HepG2 (cell line): ENCODE data around the gene AGRN. TPM values are rescaled to one million over a fixed set of nuclear protein-coding genes. Genes with fewer than 3 reads are reported as not detected.
A peak's percentile ranks its signal among the peaks of the same experiment; 100 is the strongest.

Experiments
- CHCHD3 ChIP-seq: sonication (generic); formaldehyde crosslinking; IDR thresholded peaks from 2 replicates; pipeline ENCODE4 v1.8.0; 2022; ENCODE audit warnings: mild to moderate bottlenecking, missing genetic modification reagents, moderate library complexity
- JUNB ChIP-seq: sonication (generic); formaldehyde crosslinking; IDR thresholded peaks from 2 replicates; pipeline ENCODE4 v1.8.0; 2022; ENCODE audit warnings: missing genetic modification reagents, mild to moderate bottlenecking, borderline replicate concordance
- KMT2A ChIP-seq: sonication (generic); formaldehyde crosslinking; IDR thresholded peaks from 2 replicates; pipeline ENCODE4 v1.4.0; 2020; ENCODE audit warnings: missing genetic modification reagents
- PHB2 ChIP-seq: fragments of 450-650 bp; IDR thresholded peaks from 2 replicates; pipeline ENCODE4 v1.6.1; 2018; ENCODE audit not compliant: partially characterized antibody
- SP1 ChIP-seq, 2 experiments: fragments of 450-650 bp in 1 of 2; sonication (generic) in 1 of 2; formaldehyde crosslinking in 1 of 2; IDR thresholded peaks; 2 replicates each; pipeline versions ENCODE4 v1.4.0 to v1.6.1; 2016 to 2020; ENCODE audit warnings: missing genetic modification reagents in 1 of 2
- WIZ ChIP-seq: sonication (generic); formaldehyde crosslinking; IDR thresholded peaks from 2 replicates; pipeline ENCODE4 v1.5.1; 2020; ENCODE audit warnings: mild to moderate bottlenecking, missing genetic modification reagents
- ZNF101 ChIP-seq: sonication (generic); formaldehyde crosslinking; IDR thresholded peaks from 2 replicates; pipeline ENCODE4 v1.4.0; 2020; ENCODE audit warnings: mild to moderate bottlenecking, low read depth, missing genetic modification reagents, borderline replicate concordance
- ZNF12 ChIP-seq: sonication (generic); formaldehyde crosslinking; IDR thresholded peaks from 2 replicates; pipeline ENCODE4 v1.5.0; 2020; ENCODE audit warnings: missing genetic modification reagents
- ZNF207 ChIP-seq: fragments of 450-650 bp; IDR thresholded peaks from 2 replicates; pipeline ENCODE4 v1.6.1; 2016; ENCODE audit warnings: antibody characterized with exemption, borderline replicate concordance
- ZNF337 ChIP-seq: sonication (generic); formaldehyde crosslinking; IDR thresholded peaks from 2 replicates; pipeline ENCODE4 v1.5.1; 2020; ENCODE audit warnings: missing genetic modification reagents, low read depth, mild to moderate bottlenecking, borderline replicate concordance
- ZNF468 ChIP-seq: sonication (generic); formaldehyde crosslinking; IDR thresholded peaks from 2 replicates; pipeline ENCODE4 v1.8.0; 2022; ENCODE audit warnings: mild to moderate bottlenecking, moderate library complexity, missing genetic modification reagents
- ZNF546 ChIP-seq: sonication (generic); formaldehyde crosslinking; conservative IDR thresholded peaks from 2 replicates; pipeline ENCODE4 v1.8.1; 2023; ENCODE audit warnings: mild to moderate bottlenecking, missing genetic modification reagents
- ZNF746 ChIP-seq: sonication (generic); formaldehyde crosslinking; IDR thresholded peaks from 2 replicates; pipeline ENCODE4 v1.8.0; 2022; ENCODE audit warnings: mild to moderate bottlenecking, missing genetic modification reagents
- ZNF816 ChIP-seq: sonication (generic); formaldehyde crosslinking; IDR thresholded peaks from 2 replicates; pipeline ENCODE4 v1.8.0; 2022; ENCODE audit warnings: missing genetic modification reagents, mild to moderate bottlenecking, borderline replicate concordance
- polyA plus RNA-seq, 8 experiments: library from polyadenylated mRNA; depleted of rRNA in 3 of 8; stranded (reverse) in 7 of 8; unstranded in 1 of 8; fragments of >200 nt; fragmentation: Illumina TruSeq in 4 of 8; extraction: Trizol in 4 of 8; gene quantifications; 2 replicates each; pipeline versions ENCODE4 v1.2.1 to v1.2.3, GENCODE V29; 2011 to 2016; ENCODE audit warnings: low read depth in 4 of 8, missing spikeins in 1 of 8, mixed read lengths in 1 of 8; ENCODE audit not compliant: insufficient read depth in 1 of 8
- total RNA-seq, 5 experiments: library from RNA; depleted of rRNA; stranded (reverse); fragments of >200 nt; fragmentation: Illumina TruSeq; extraction: Trizol; gene quantifications; 2 replicates each; pipeline ENCODE4 v1.2.3, GENCODE V29; 2016; ENCODE audit warnings: low read depth in 1 of 5
- TF ChIP-seq, protein P1 (sequence below): sonication (generic); formaldehyde crosslinking; IDR thresholded peaks from 2 replicates; pipeline ENCODE4 v1.5.0; 2020; ENCODE audit warnings: mild to moderate bottlenecking, missing genetic modification reagents
- TF ChIP-seq, protein P2 (sequence below): sonication (generic); formaldehyde crosslinking; IDR thresholded peaks from 2 replicates; pipeline ENCODE4 v1.5.0; 2020; ENCODE audit warnings: mild to moderate bottlenecking, missing genetic modification reagents
- TF ChIP-seq, protein P3 (sequence below): sonication (generic); formaldehyde crosslinking; IDR thresholded peaks from 2 replicates; pipeline ENCODE4 v1.5.0; 2020; ENCODE audit warnings: missing genetic modification reagents
- TF ChIP-seq, protein P4 (sequence below): sonication (generic); formaldehyde crosslinking; IDR thresholded peaks from 2 replicates; pipeline ENCODE4 v1.5.0; 2020; ENCODE audit warnings: missing genetic modification reagents
- TF ChIP-seq, protein P5 (sequence below): sonication (generic); formaldehyde crosslinking; IDR thresholded peaks from 2 replicates; pipeline ENCODE4 v1.4.0; 2020; ENCODE audit warnings: missing genetic modification reagents, borderline replicate concordance

AGRN gene
- total and polyA plus RNA-seq, 2 of the 13 experiments (the other 11 are each of a cell fraction or from before 2014, with no cell fraction given): 29.8 to 65.2 TPM

DNA sequence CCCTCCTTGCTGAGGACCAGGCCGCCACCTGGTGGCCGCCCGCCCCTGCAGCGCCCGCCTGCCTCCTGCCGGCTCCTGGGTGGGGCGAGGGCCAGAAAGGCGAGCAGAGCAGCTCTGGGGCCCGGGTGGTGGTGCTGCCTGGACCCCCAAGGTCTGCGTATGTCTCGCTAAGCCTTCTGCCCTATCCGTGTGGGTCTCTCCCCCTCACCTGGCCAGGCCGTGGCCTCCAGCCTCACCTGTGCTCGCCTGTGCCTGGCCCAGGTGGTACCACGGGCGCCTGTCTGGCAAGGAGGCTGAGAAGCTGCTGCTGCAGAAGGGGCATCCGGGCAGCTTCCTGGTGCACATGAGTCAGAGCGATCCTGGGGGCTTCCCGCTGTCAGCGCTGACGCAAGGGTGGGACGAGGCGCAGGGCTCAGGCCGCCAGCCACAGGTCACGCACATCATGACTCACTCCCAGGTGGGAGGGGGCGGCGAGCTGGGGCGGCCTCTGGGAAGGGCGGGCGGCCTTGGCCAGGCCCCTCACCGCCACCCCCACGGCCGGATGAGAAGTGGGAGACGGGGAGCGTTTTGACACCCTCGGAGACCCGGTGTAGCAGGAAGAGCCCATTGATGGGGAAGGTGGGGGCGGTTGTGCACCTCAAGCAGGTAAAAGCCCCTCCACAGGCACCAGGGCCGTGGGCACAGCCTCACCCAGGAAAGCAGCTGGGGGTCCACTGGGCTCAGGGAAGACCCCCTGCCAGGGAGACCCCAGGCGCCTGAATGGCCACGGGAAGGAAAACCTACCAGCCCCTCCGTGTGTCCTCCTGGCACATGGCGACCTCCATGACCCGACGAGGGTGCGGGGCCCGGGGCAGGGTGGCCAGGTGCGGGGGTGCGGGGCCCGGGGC lies 44.3 kb downstream of the AGRN start (continued):
- TF ChIP-seq ZNF546 (CRISPR knock-in tag) (no peak), ZNF337 (CRISPR knock-in tag) (no peak; the same call in 1 of the 2 replicates), ZNF468 (CRISPR knock-in tag) (no peak), PHB2 (no peak), JUNB (CRISPR knock-in tag) (peak; percentile 87), ZNF746 (peak; percentile 87), ZNF207 (no peak), ZNF816 (CRISPR knock-in tag) (no peak), ZNF101 (no peak), SP1 (IDR thresholded peaks at IDR 0.05) (no peak), SP1 (CRISPR knock-in tag; IDR thresholded peaks at IDR 0.05) (peak; percentile 12; the same call in 1 of the 2 replicates), CHCHD3 (peak; percentile 87; the same call in 1 of the 2 replicates), ZNF12 (CRISPR knock-in tag) (no peak), KMT2A (CRISPR knock-in tag) (no peak), WIZ (CRISPR knock-in tag) (no peak)
- TF ChIP-seq, protein P1, sequence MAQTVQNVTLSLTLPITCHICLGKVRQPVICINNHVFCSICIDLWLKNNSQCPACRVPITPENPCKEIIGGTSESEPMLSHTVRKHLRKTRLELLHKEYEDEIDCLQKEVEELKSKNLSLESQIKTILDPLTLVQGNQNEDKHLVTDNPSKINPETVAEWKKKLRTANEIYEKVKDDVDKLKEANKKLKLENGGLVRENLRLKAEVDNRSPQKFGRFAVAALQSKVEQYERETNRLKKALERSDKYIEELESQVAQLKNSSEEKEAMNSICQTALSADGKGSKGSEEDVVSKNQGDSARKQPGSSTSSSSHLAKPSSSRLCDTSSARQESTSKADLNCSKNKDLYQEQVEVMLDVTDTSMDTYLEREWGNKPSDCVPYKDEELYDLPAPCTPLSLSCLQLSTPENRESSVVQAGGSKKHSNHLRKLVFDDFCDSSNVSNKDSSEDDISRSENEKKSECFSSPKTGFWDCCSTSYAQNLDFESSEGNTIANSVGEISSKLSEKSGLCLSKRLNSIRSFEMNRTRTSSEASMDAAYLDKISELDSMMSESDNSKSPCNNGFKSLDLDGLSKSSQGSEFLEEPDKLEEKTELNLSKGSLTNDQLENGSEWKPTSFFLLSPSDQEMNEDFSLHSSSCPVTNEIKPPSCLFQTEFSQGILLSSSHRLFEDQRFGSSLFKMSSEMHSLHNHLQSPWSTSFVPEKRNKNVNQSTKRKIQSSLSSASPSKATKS (CRISPR knock-in tag): no peak
- TF ChIP-seq, protein P2, sequence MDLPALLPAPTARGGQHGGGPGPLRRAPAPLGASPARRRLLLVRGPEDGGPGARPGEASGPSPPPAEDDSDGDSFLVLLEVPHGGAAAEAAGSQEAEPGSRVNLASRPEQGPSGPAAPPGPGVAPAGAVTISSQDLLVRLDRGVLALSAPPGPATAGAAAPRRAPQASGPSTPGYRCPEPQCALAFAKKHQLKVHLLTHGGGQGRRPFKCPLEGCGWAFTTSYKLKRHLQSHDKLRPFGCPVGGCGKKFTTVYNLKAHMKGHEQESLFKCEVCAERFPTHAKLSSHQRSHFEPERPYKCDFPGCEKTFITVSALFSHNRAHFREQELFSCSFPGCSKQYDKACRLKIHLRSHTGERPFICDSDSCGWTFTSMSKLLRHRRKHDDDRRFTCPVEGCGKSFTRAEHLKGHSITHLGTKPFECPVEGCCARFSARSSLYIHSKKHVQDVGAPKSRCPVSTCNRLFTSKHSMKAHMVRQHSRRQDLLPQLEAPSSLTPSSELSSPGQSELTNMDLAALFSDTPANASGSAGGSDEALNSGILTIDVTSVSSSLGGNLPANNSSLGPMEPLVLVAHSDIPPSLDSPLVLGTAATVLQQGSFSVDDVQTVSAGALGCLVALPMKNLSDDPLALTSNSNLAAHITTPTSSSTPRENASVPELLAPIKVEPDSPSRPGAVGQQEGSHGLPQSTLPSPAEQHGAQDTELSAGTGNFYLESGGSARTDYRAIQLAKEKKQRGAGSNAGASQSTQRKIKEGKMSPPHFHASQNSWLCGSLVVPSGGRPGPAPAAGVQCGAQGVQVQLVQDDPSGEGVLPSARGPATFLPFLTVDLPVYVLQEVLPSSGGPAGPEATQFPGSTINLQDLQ (CRISPR knock-in tag): no peak
- TF ChIP-seq, protein P3, sequence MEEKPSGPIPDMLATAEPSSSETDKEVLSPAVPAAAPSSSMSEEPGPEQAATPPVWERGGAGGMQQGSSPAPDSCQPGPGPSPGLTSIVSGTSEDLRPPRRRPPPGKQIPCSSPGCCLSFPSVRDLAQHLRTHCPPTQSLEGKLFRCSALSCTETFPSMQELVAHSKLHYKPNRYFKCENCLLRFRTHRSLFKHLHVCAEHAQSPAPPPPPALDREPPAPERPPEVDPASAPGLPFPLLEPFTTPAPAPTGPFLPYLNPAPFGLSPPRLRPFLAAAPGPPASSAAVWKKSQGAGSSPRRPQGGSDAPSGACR: peak; percentile 75; the same call in 1 of the 2 replicates
- TF ChIP-seq, protein P4, sequence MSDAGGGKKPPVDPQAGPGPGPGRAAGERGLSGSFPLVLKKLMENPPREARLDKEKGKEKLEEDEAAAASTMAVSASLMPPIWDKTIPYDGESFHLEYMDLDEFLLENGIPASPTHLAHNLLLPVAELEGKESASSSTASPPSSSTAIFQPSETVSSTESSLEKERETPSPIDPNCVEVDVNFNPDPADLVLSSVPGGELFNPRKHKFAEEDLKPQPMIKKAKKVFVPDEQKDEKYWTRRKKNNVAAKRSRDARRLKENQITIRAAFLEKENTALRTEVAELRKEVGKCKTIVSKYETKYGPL (CRISPR knock-in tag): no peak
- TF ChIP-seq, protein P5, sequence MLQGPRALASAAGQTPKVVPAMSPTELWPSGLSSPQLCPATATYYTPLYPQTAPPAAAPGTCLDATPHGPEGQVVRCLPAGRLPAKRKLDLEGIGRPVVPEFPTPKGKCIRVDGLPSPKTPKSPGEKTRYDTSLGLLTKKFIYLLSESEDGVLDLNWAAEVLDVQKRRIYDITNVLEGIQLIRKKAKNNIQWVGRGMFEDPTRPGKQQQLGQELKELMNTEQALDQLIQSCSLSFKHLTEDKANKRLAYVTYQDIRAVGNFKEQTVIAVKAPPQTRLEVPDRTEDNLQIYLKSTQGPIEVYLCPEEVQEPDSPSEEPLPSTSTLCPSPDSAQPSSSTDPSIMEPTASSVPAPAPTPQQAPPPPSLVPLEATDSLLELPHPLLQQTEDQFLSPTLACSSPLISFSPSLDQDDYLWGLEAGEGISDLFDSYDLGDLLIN (CRISPR knock-in tag): no peak
